ENCODE results near the gene CYB561.

DNA sequence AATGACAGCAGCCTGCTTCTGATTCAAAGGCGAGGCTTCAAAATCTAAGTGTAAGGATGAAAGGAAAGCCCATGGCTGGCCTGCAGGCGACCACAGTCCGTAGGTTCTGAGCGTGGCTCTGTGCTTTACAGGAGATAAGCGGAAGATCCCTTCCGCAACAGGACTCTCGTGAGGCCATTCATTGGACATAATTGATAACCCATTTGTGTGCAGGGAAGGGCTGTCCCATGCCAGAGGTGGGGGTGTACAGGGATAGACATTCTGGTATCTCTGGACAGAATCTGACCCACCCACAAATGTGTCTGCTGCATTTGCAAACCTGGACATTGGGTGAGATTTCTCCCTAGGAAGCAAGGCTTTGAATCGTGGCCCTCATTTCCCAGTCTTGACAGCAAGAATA lies 4.0 kb downstream of the CYB561 start:
- TF ChIP-seq ZNF169 (tag by site-specific recombination; IDR thresholded peaks at IDR 0.05) (no peak), ZSCAN23 (tag by site-specific recombination; IDR thresholded peaks at IDR 0.05) (no peak), ZBTB49 (tag by site-specific recombination; IDR thresholded peaks at IDR 0.05; ENCODE audit: low read depth) (no peak), ZNF558 (tag by site-specific recombination; IDR thresholded peaks at IDR 0.05) (no peak), SP2 (tag by site-specific recombination; IDR thresholded peaks at IDR 0.05) (no peak), ATF2 (tag by site-specific recombination; IDR thresholded peaks at IDR 0.05; ENCODE audit: low read depth) (no peak)
